Stomach smooth muscle (tissue), 2 donors: ENCODE data around the gene TCF21.
"Not testable (repeated sequence)": the region's sequence is repeated elsewhere in the genome, so short reads cannot be mapped to it uniquely, and the experiment has no call there.

Experiments used
- H3K27ac ChIP-seq: one replicate; pipeline ENCODE4 v1.7.0; 2013; ENCODE audit warnings: mild to moderate bottlenecking, low read length, inconsistent platforms
- H3K27me3 ChIP-seq, 2 donors: one replicate each; pipeline ENCODE4 v1.7.0; 2013; ENCODE audit warnings: low read length in 2 of 2; ENCODE audit not compliant: insufficient read depth in 2 of 2, control insufficient read depth in 1 of 2
- H3K36me3 ChIP-seq, 2 donors: one replicate each; pipeline ENCODE4 v1.7.0; 2013; ENCODE audit warnings: low read length in 2 of 2; ENCODE audit not compliant: control insufficient read depth in 2 of 2, insufficient read depth in 2 of 2
- H3K4me1 ChIP-seq: one replicate; pipeline ENCODE4 v1.7.0; 2013; ENCODE audit warnings: low read length; ENCODE audit not compliant: control insufficient read depth, insufficient read depth
- H3K4me3 ChIP-seq, 2 donors: one replicate each; pipeline ENCODE4 v1.7.0; 2013; ENCODE audit warnings: low read length in 2 of 2
- H3K9ac ChIP-seq, 2 donors: one replicate each; pipeline ENCODE4 v1.7.0; 2013; ENCODE audit warnings: low read length in 2 of 2, mild to moderate bottlenecking in 1 of 2
- H3K9me3 ChIP-seq, 2 donors: one replicate each; pipeline ENCODE4 v1.7.0; 2013; ENCODE audit warnings: low read length in 2 of 2; ENCODE audit not compliant: control insufficient read depth in 2 of 2
- donor health status: healthy.
- donor health status: Pancreatic carcinoma.

TCF21 gene

GRCh38 chr6:133861337-133861736 lies 27.6 kb upstream of the TCF21 start:
- not testable (repeated sequence) for H3K9me3 ChIP-seq, H3K27me3 ChIP-seq, H3K4me1 ChIP-seq, H3K9ac ChIP-seq, H3K36me3 ChIP-seq, H3K4me3 ChIP-seq, H3K27ac ChIP-seq

GRCh38 chr6:133863228-133863627 lies 25.7 kb upstream of the TCF21 start:
- H3K4me3 ChIP-seq, result no peak overlapping the region
- peaks cover 0 to 5% of the 10 kb centered on the region in 2 donors for H3K9me3 ChIP-seq
- H3K36me3 ChIP-seq, result no peaks in the 10 kb centered on the region
- no peaks in the 10 kb centered on the region for H3K27me3 ChIP-seq
- H3K4me1 ChIP-seq, result no peaks in the 10 kb centered on the region
- H3K9ac ChIP-seq, result no peak overlapping the region
- H3K27ac ChIP-seq, result no peak overlapping the region

- no peaks in the 10 kb centered on the region for H3K27me3 ChIP-seq
- no peak overlapping the region for H3K27ac ChIP-seq
- H3K4me1 ChIP-seq, result no peaks in the 10 kb centered on the region
- no peak overlapping the region for H3K9ac ChIP-seq
- H3K4me3 ChIP-seq, result no peak overlapping the region
- H3K9me3 ChIP-seq, result peaks cover 0 to 5% of the 10 kb centered on the region in 2 donors
- H3K36me3 ChIP-seq, result no peaks in the 10 kb centered on the region
Measured at GRCh38 chr6:133865680-133866079, 23.2 kb upstream of the TCF21 start.

- no peak overlapping the region for H3K4me3 ChIP-seq
- H3K4me1 ChIP-seq, result no peaks in the 10 kb centered on the region
- H3K9me3 ChIP-seq, result no peaks in the 10 kb centered on the region
- H3K27me3 ChIP-seq, result no peaks in the 10 kb centered on the region
- no peaks in the 10 kb centered on the region for H3K36me3 ChIP-seq
- H3K9ac ChIP-seq, result no peak overlapping the region
- H3K27ac ChIP-seq, result no peak overlapping the region
Measured at GRCh38 chr6:133871131-133871530, 17.8 kb upstream of the TCF21 start.

DNA sequence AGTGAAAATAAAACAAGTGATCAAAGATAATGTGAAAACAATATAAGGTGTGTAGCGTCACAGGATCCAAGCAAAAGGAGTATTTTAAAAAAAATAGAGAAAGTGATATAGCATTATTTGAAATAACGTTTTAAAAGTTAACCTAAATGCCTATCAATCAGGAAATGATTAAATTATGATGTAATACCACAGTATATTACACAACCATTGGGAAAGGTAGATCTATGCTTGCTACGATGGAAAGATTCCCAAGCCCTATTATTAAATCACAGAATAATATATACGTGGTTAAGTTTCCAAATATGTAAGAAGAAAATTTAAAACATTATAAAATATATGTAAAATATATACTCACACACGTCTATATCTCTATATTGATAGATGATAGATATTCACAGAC lies 15.4 kb upstream of the TCF21 start:
- no peaks in the 10 kb centered on the region for H3K9me3 ChIP-seq
- no peak overlapping the region for H3K9ac ChIP-seq
- H3K27ac ChIP-seq, result no peak overlapping the region
- no peak overlapping the region for H3K4me3 ChIP-seq
- H3K4me1 ChIP-seq, result no peaks in the 10 kb centered on the region
- no peaks in the 10 kb centered on the region for H3K36me3 ChIP-seq
- H3K27me3 ChIP-seq, result no peaks in the 10 kb centered on the region

DNA sequence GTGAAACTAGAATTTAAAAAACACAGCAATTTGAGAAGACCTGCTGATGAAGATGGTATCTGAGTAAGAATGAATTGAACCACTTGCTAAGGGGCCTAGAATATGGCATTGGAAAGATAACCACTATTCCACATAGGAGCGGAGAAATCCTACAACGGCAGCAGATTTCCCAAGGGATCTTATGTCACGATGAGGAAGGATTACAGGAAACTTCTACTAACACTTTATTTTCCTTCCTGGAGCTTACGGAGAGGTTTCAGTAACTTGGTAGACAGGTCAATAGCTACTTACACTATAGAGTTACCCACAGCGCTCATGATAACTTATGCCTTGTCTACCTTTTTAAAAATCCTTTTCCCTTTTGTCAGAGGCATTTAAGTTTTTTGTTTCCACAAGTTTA lies 11.8 kb upstream of the TCF21 start:
- Histone ChIP-seq H3K36me3 (no peaks in the 10 kb centered on the region), H3K9ac (no peak overlapping the region), H3K27ac (no peak overlapping the region), H3K27me3 (no peaks in the 10 kb centered on the region), H3K4me3 (no peak overlapping the region), H3K4me1 (no peaks in the 10 kb centered on the region), H3K9me3 (no peaks in the 10 kb centered on the region)

DNA sequence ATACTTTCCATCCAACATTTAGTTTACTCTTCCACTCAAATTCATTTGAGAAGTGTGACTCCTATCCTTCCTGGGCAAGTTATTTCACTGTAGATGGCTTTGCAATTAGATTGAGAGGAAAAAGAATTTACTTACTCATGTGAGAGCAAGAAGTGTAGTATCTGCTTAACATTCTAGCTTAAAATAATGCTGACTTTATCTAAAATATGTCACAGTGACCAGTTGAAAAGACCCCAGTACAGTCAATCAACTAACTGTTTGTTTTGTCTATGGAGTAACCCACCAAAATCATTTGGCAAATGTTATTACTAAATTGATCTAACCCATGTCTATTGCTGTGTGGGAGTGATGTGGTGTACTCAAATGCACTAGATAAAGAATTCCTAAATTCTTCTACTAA lies 8.9 kb upstream of the TCF21 start:
- Histone ChIP-seq H3K9me3 (no peaks in the 10 kb centered on the region), H3K4me3 (no peak overlapping the region), H3K9ac (no peak overlapping the region), H3K4me1 (no peaks in the 10 kb centered on the region), H3K27me3 (no peaks in the 10 kb centered on the region), H3K36me3 (no peaks in the 10 kb centered on the region), H3K27ac (no peak overlapping the region)

DNA sequence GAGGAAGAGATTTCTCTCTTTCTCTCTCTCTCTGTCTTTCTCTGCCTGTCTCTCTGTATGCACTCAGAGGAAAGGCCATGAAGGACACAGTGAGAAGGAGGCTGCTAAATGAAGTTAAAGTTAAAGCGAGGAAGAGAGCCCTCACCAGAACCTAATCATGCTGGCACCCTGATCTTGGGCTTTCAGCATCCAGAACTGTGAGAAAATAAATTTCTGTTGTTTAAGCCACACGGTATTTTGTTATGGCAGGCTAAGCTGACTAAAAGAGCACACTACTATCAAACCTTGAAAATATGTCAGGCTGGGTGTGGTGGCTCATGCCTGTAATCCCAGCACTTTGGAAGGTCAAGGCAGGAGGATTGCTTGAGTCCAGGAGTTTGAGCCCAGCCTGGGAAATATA lies 8.0 kb upstream of the TCF21 start:
- no peak overlapping the region for H3K27ac ChIP-seq
- no peaks in the 10 kb centered on the region for H3K9me3 ChIP-seq
- H3K36me3 ChIP-seq, result no peaks in the 10 kb centered on the region
- no peak overlapping the region for H3K9ac ChIP-seq
- no peak overlapping the region for H3K4me3 ChIP-seq
- peaks cover under 1% of the 10 kb centered on the region for H3K4me1 ChIP-seq
- H3K27me3 ChIP-seq, result peaks cover 0 to 3% of the 10 kb centered on the region in 2 donors

- H3K27me3 ChIP-seq, result peaks cover 17 to 38% of the 10 kb centered on the region in 2 donors
- no peak overlapping the region for H3K27ac ChIP-seq
- peaks cover 10% of the 10 kb centered on the region for H3K4me1 ChIP-seq
Measured at GRCh38 chr6:133886104-133886775, 2.7 kb upstream of the TCF21 start.

GRCh38 chr6:133887156-133887879 lies 1.6 kb upstream of the TCF21 start:
- Histone ChIP-seq H3K4me3 (no peak overlapping the region), H3K4me1 (peaks cover 10% of the 10 kb centered on the region), H3K9ac (no peak overlapping the region), H3K9me3 (no peaks in the 10 kb centered on the region), H3K27ac (no peak overlapping the region), H3K36me3 (no peaks in the 10 kb centered on the region), H3K27me3 (peaks cover 21 to 45% of the 10 kb centered on the region in 2 donors)

More at GRCh38 chr6:133886104-133886775, 2.7 kb upstream of the TCF21 start:
- Histone ChIP-seq H3K9me3 (no peaks in the 10 kb centered on the region), H3K4me3 (no peak overlapping the region), H3K36me3 (no peaks in the 10 kb centered on the region), H3K9ac (no peak overlapping the region)

DNA sequence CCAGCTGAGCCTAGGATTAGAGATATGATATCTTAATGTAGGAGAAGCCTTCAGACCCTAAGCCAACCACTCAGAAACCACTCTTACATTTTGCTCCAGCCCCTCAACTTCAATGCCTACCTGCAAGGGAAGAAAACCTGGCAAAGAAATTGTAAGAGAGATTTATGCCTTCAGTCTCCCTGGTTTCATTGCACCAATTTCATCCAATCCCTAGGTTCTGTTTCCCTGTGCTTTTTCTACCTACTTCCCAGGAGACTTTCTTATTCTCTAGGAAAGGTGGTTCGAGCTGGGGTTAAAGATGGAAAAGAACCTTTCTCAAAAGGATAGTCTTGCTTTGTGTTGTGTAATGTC lies 1.1 kb upstream of the TCF21 start:
- Histone ChIP-seq H3K27me3 (peaks cover 27 to 50% of the 10 kb centered on the region in 2 donors), H3K9ac (no peak overlapping the region)

More for the DNA sequence above, 1.1 kb upstream of the TCF21 start:
- Histone ChIP-seq H3K27ac (no peak overlapping the region), H3K36me3 (no peaks in the 10 kb centered on the region), H3K9me3 (no peaks in the 10 kb centered on the region), H3K4me3 (no peak overlapping the region), H3K4me1 (peaks cover 10% of the 10 kb centered on the region)
